ENCODE measurements around the gene MAML3.

MAML3 gene

GRCh38 chr4:139978692-139979091 is 175.3 kb downstream of the MAML3 start:
- H3K27me3 ChIP-seq (replicated peaks in 2 of 5; ENCODE audit: control insufficient read depth in 4 of 5, insufficient read depth in 5 of 5, low read length in 4 of 5) = no peaks in the 10 kb centered on the region
- H3K27ac ChIP-seq (ENCODE audit: insufficient read depth in 1 of 2, low read depth in 1 of 2, low read length in 2 of 2, poor library complexity in 1 of 2, severe bottlenecking in 2 of 2) = peak overlapping the region in 1 of 2 experiments; percentile 10
- ChIA-PET POLR2A (no interaction called here), CTCF (interaction anchor here (0.7 to 1.6 kb wide), 5 partner anchors 9 to 381 kb away, joined by 3 to 5 read pairs (median 3); no protein-coding TSS in a partner anchor)
- DNase-seq = peak; percentile 77 to 97 (median 96)
- peak overlapping the region in 1 of 7 experiments; percentile 13 for H3K4me3 ChIP-seq (ENCODE audit: control insufficient read depth in 1 of 7, extremely low read depth in 1 of 7, insufficient read depth in 4 of 7, low read depth in 2 of 7, low read length in 6 of 7)
- H3K36me3 ChIP-seq (ENCODE audit: control insufficient read depth in 4 of 4, insufficient read depth in 4 of 4, low read length in 3 of 4) = peaks cover 0 to 12% (median 0%) of the 10 kb centered on the region in 4 experiments
- peaks cover 27 to 62% (median 46%) of the 10 kb centered on the region in 4 experiments for H3K4me1 ChIP-seq (ENCODE audit: control extremely low read depth in 1 of 4, control insufficient read depth in 4 of 4, insufficient read depth in 4 of 4, low read length in 3 of 4)
- WGBS (ENCODE audit: insufficient coverage) = 0% methylated on average over 1 of the region's 2 CpGs
- no peaks in the 10 kb centered on the region for H3K9me3 ChIP-seq (ENCODE audit: control extremely low read depth in 1 of 5, control insufficient read depth in 4 of 5, insufficient read depth in 2 of 5, low read depth in 1 of 5, low read length in 4 of 5)

GRCh38 chr4:139977838-139978609 is 176.0 kb downstream of the MAML3 start:
- POLR2A ChIA-PET = interaction anchor here (0.6 kb wide), 1 partner anchor 120 kb away, joined by 3 read pairs; no protein-coding TSS in a partner anchor

GRCh38 chr4:139975830-139976272 is 178.1 kb downstream of the MAML3 start:
- Histone ChIP-seq H3K4me3 (ENCODE audit: control insufficient read depth in 1 of 7, extremely low read depth in 1 of 7, insufficient read depth in 4 of 7, low read depth in 2 of 7, low read length in 6 of 7) (peak overlapping the region in 1 of 7 experiments; percentile 30), H3K27me3 (replicated peaks in 2 of 5; ENCODE audit: control insufficient read depth in 4 of 5, insufficient read depth in 5 of 5, low read length in 4 of 5) (no peaks in the 10 kb centered on the region), H3K27ac (ENCODE audit: insufficient read depth in 1 of 2, low read depth in 1 of 2, low read length in 2 of 2, poor library complexity in 1 of 2, severe bottlenecking in 2 of 2) (peak overlapping the region in 1 of 2 experiments; percentile 65), H3K4me1 (ENCODE audit: control extremely low read depth in 1 of 4, control insufficient read depth in 4 of 4, insufficient read depth in 4 of 4, low read length in 3 of 4) (peaks cover 27 to 85% (median 53%) of the 10 kb centered on the region in 4 experiments), H3K36me3 (ENCODE audit: control insufficient read depth in 4 of 4, insufficient read depth in 4 of 4, low read length in 3 of 4) (peaks cover 0 to 11% (median 0%) of the 10 kb centered on the region in 4 experiments), H3K9me3 (ENCODE audit: control extremely low read depth in 1 of 5, control insufficient read depth in 4 of 5, insufficient read depth in 2 of 5, low read depth in 1 of 5, low read length in 4 of 5) (no peaks in the 10 kb centered on the region)
- CTCF ChIA-PET = interaction anchor here (1.4 kb wide), 2 partner anchors 32 to 54 kb away, joined by 3 read pairs; no protein-coding TSS in a partner anchor
- peak; percentile 29 to 64 (median 52) for DNase-seq
- 0% methylated on average over 1 of the region's 1 CpG for WGBS (ENCODE audit: insufficient coverage)
- POLR2A ChIA-PET = no interaction called here

More at GRCh38 chr4:139977838-139978609, 176.0 kb downstream of the MAML3 start:
- Histone ChIP-seq H3K27ac (ENCODE audit: insufficient read depth in 1 of 2, low read depth in 1 of 2, low read length in 2 of 2, poor library complexity in 1 of 2, severe bottlenecking in 2 of 2) (no peak overlapping the region), H3K4me3 (ENCODE audit: control insufficient read depth in 1 of 7, extremely low read depth in 1 of 7, insufficient read depth in 4 of 7, low read depth in 2 of 7, low read length in 6 of 7) (no peak overlapping the region), H3K27me3 (replicated peaks in 2 of 5; ENCODE audit: control insufficient read depth in 4 of 5, insufficient read depth in 5 of 5, low read length in 4 of 5) (no peaks in the 10 kb centered on the region), H3K4me1 (ENCODE audit: control extremely low read depth in 1 of 4, control insufficient read depth in 4 of 4, insufficient read depth in 4 of 4, low read length in 3 of 4) (peaks cover 27 to 69% (median 48%) of the 10 kb centered on the region in 4 experiments), H3K9me3 (ENCODE audit: control extremely low read depth in 1 of 5, control insufficient read depth in 4 of 5, insufficient read depth in 2 of 5, low read depth in 1 of 5, low read length in 4 of 5) (no peaks in the 10 kb centered on the region), H3K36me3 (ENCODE audit: control insufficient read depth in 4 of 4, insufficient read depth in 4 of 4, low read length in 3 of 4) (peaks cover 0 to 11% (median 0%) of the 10 kb centered on the region in 4 experiments)
- WGBS (ENCODE audit: insufficient coverage) = 83% methylated on average over 3 of the region's 3 CpGs
- peak in 2 of 3 donors; percentile 30 to 54 for DNase-seq
- CTCF ChIA-PET = interaction anchor here (1.6 kb wide), 1 partner anchor 21 kb away, joined by 4 read pairs; no protein-coding TSS in a partner anchor

GRCh38 chr4:139973616-139974015 is 180.4 kb downstream of the MAML3 start:
- ChIA-PET POLR2A (no interaction called here), CTCF (interaction anchor here (0.9 to 2.3 kb wide), 4 partner anchors 14 to 357 kb away, joined by 3 to 6 read pairs (median 4); no protein-coding TSS in a partner anchor)
- DNase-seq = no peak
- H3K36me3 ChIP-seq (ENCODE audit: control insufficient read depth in 4 of 4, insufficient read depth in 4 of 4, low read length in 3 of 4) = no peaks in the 10 kb centered on the region
- no peaks in the 10 kb centered on the region for H3K9me3 ChIP-seq (ENCODE audit: control extremely low read depth in 1 of 5, control insufficient read depth in 4 of 5, insufficient read depth in 2 of 5, low read depth in 1 of 5, low read length in 4 of 5)
- no peaks in the 10 kb centered on the region for H3K27me3 ChIP-seq (replicated peaks in 2 of 5; ENCODE audit: control insufficient read depth in 4 of 5, insufficient read depth in 5 of 5, low read length in 4 of 5)
- H3K4me3 ChIP-seq (ENCODE audit: control insufficient read depth in 1 of 7, extremely low read depth in 1 of 7, insufficient read depth in 4 of 7, low read depth in 2 of 7, low read length in 6 of 7) = no peak overlapping the region
- peaks cover 22 to 82% (median 49%) of the 10 kb centered on the region in 4 experiments for H3K4me1 ChIP-seq (ENCODE audit: control extremely low read depth in 1 of 4, control insufficient read depth in 4 of 4, insufficient read depth in 4 of 4, low read length in 3 of 4)
- H3K27ac ChIP-seq (ENCODE audit: insufficient read depth in 1 of 2, low read depth in 1 of 2, low read length in 2 of 2, poor library complexity in 1 of 2, severe bottlenecking in 2 of 2) = no peak overlapping the region

- CTCF ChIA-PET = interaction anchor here (0.9 to 2.3 kb wide), 3 partner anchors 13 to 357 kb away, joined by 3 to 6 read pairs (median 6); no protein-coding TSS in a partner anchor
- no peak overlapping the region for H3K4me3 ChIP-seq (ENCODE audit: control insufficient read depth in 1 of 7, extremely low read depth in 1 of 7, insufficient read depth in 4 of 7, low read depth in 2 of 7, low read length in 6 of 7)
- POLR2A ChIA-PET = no interaction called here
Measured at GRCh38 chr4:139973015-139973414, 181.0 kb downstream of the MAML3 start.

GRCh38 chr4:139972305-139972704 is 181.7 kb downstream of the MAML3 start:
- Histone ChIP-seq H3K4me3 (ENCODE audit: control insufficient read depth in 1 of 7, extremely low read depth in 1 of 7, insufficient read depth in 4 of 7, low read depth in 2 of 7, low read length in 6 of 7) (no peak overlapping the region), H3K27ac (ENCODE audit: insufficient read depth in 1 of 2, low read depth in 1 of 2, low read length in 2 of 2, poor library complexity in 1 of 2, severe bottlenecking in 2 of 2) (no peak overlapping the region), H3K4me1 (ENCODE audit: control extremely low read depth in 1 of 4, control insufficient read depth in 4 of 4, insufficient read depth in 4 of 4, low read length in 3 of 4) (peaks cover 13 to 79% (median 41%) of the 10 kb centered on the region in 4 experiments), H3K9me3 (ENCODE audit: control extremely low read depth in 1 of 5, control insufficient read depth in 4 of 5, insufficient read depth in 2 of 5, low read depth in 1 of 5, low read length in 4 of 5) (no peaks in the 10 kb centered on the region), H3K36me3 (ENCODE audit: control insufficient read depth in 4 of 4, insufficient read depth in 4 of 4, low read length in 3 of 4) (no peaks in the 10 kb centered on the region), H3K27me3 (replicated peaks in 2 of 5; ENCODE audit: control insufficient read depth in 4 of 5, insufficient read depth in 5 of 5, low read length in 4 of 5) (no peaks in the 10 kb centered on the region)
- CTCF ChIA-PET = interaction anchor here (1.2 to 1.9 kb wide), 2 partner anchors 12 to 13 kb away, joined by 3 to 6 read pairs; no protein-coding TSS in a partner anchor
- DNase-seq = no peak
- POLR2A ChIA-PET = no interaction called here

More at GRCh38 chr4:139973015-139973414, 181.0 kb downstream of the MAML3 start:
- H3K27me3 ChIP-seq (replicated peaks in 2 of 5; ENCODE audit: control insufficient read depth in 4 of 5, insufficient read depth in 5 of 5, low read length in 4 of 5) = no peaks in the 10 kb centered on the region
- no peak for DNase-seq
- peaks cover 18 to 81% (median 43%) of the 10 kb centered on the region in 4 experiments for H3K4me1 ChIP-seq (ENCODE audit: control extremely low read depth in 1 of 4, control insufficient read depth in 4 of 4, insufficient read depth in 4 of 4, low read length in 3 of 4)
- 75% methylated on average over 2 of the region's 3 CpGs for WGBS (ENCODE audit: insufficient coverage)
- no peaks in the 10 kb centered on the region for H3K36me3 ChIP-seq (ENCODE audit: control insufficient read depth in 4 of 4, insufficient read depth in 4 of 4, low read length in 3 of 4)
- no peaks in the 10 kb centered on the region for H3K9me3 ChIP-seq (ENCODE audit: control extremely low read depth in 1 of 5, control insufficient read depth in 4 of 5, insufficient read depth in 2 of 5, low read depth in 1 of 5, low read length in 4 of 5)
- H3K27ac ChIP-seq (ENCODE audit: insufficient read depth in 1 of 2, low read depth in 1 of 2, low read length in 2 of 2, poor library complexity in 1 of 2, severe bottlenecking in 2 of 2) = no peak overlapping the region

- CTCF ChIA-PET = interaction anchor here (1.0 to 1.4 kb wide), 3 partner anchors 10 to 14 kb away, joined by 3 to 5 read pairs (median 3); no protein-coding TSS in a partner anchor
- no peaks in the 10 kb centered on the region for H3K27me3 ChIP-seq (replicated peaks in 2 of 5; ENCODE audit: control insufficient read depth in 4 of 5, insufficient read depth in 5 of 5, low read length in 4 of 5)
- POLR2A ChIA-PET = no interaction called here
- peaks cover 2 to 77% (median 36%) of the 10 kb centered on the region in 4 experiments for H3K4me1 ChIP-seq (ENCODE audit: control extremely low read depth in 1 of 4, control insufficient read depth in 4 of 4, insufficient read depth in 4 of 4, low read length in 3 of 4)
- no CpG with 5 or more reads among the region's 1 CpG for WGBS (ENCODE audit: insufficient coverage)
- DNase-seq = peak in 2 of 3 donors; percentile 48 to 70
- no peak overlapping the region for H3K27ac ChIP-seq (ENCODE audit: insufficient read depth in 1 of 2, low read depth in 1 of 2, low read length in 2 of 2, poor library complexity in 1 of 2, severe bottlenecking in 2 of 2)
- H3K4me3 ChIP-seq (ENCODE audit: control insufficient read depth in 1 of 7, extremely low read depth in 1 of 7, insufficient read depth in 4 of 7, low read depth in 2 of 7, low read length in 6 of 7) = peak overlapping the region in 1 of 7 experiments; percentile 35
- no peaks in the 10 kb centered on the region for H3K36me3 ChIP-seq (ENCODE audit: control insufficient read depth in 4 of 4, insufficient read depth in 4 of 4, low read length in 3 of 4)
- no peaks in the 10 kb centered on the region for H3K9me3 ChIP-seq (ENCODE audit: control extremely low read depth in 1 of 5, control insufficient read depth in 4 of 5, insufficient read depth in 2 of 5, low read depth in 1 of 5, low read length in 4 of 5)
Measured at GRCh38 chr4:139971111-139971510, 182.9 kb downstream of the MAML3 start.
